HUES6 (cell line): ENCODE measurements around the gene DSC3.
"Not testable (repeated sequence)": the region's sequence is repeated elsewhere in the genome, so short reads cannot be mapped to it uniquely, and the experiment has no call there.

Source experiments
- H3K27ac ChIP-seq: 2 replicates; pipeline ENCODE4 v1.7.0; 2013; ENCODE audit warnings: low read depth, mild to moderate bottlenecking, low read length, inconsistent platforms
- H3K27me3 ChIP-seq: 2 replicates; pipeline ENCODE4 v1.6.1; 2013; ENCODE audit warnings: low read length; ENCODE audit not compliant: control insufficient read depth, insufficient read depth
- H3K36me3 ChIP-seq: 2 replicates; pipeline ENCODE4 v1.6.1; 2013; ENCODE audit warnings: low read length; ENCODE audit not compliant: control insufficient read depth, insufficient read depth
- H3K4me1 ChIP-seq: 2 replicates; pipeline ENCODE4 v1.6.1; 2013; ENCODE audit warnings: low read length; ENCODE audit not compliant: control insufficient read depth, insufficient read depth
- H3K4me3 ChIP-seq: 2 replicates; pipeline ENCODE4 v1.5.1; 2013; ENCODE audit warnings: low read depth, low read length
- H3K9ac ChIP-seq: one replicate; pipeline ENCODE4 v1.6.1; 2013; ENCODE audit warnings: mild to moderate bottlenecking, low read length
- H3K9me3 ChIP-seq: 2 replicates; pipeline ENCODE4 v1.6.1; 2013; ENCODE audit warnings: low read depth, low read length; ENCODE audit not compliant: control insufficient read depth, insufficient read depth

DSC3 gene

DNA sequence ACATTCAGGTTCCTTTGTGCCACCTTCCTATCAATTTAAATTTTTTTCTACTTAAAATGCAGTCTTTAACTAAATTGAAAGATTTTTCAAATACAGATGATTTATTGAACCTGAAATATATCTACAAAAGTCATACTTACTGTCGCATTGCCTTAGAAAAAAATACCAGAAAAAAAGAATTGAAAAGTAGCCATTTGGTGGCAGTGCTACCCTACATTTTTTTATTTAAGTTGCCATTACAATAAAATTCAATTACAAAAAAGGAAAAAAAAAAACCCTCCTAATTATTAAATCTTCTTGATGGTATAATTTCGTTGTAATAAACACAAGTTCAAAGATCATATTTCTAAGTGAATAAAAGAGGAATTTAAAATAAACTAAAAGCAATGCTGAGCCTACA, 43.4 kb downstream of the DSC3 start:
- Histone ChIP-seq H3K27me3 (no peaks in the 10 kb centered on the region), H3K4me1 (peaks cover 15% of the 10 kb centered on the region; the same call in 1 of the 2 replicates), H3K4me3 (no peak overlapping the region), H3K9me3 (no peaks in the 10 kb centered on the region), H3K36me3 (no peaks in the 10 kb centered on the region), H3K27ac (no peak overlapping the region), H3K9ac (no peak overlapping the region)

DNA sequence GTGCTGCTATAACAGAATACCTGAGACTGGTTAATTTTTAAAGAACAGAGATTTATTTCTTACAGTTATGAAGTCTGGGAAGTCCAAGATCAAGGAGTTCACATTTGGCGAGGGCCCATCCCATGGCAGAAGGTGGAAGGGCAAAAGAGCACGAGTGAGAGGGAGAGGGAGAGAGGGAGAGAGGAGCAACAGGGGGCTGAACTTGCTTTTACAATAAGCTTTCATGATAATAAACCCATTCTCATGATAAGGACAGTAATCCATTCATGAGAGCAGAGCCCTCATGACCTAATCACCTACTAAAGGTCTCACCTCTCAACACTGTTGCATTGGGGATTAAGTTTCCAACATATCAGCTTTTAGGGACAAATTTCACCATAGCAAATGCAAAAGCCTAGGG, 45.3 kb downstream of the DSC3 start:
- Histone ChIP-seq H3K27me3 (no peaks in the 10 kb centered on the region), H3K9ac (no peak overlapping the region), H3K9me3 (no peaks in the 10 kb centered on the region), H3K4me3 (no peak overlapping the region), H3K27ac (no peak overlapping the region), H3K4me1 (peaks cover 15% of the 10 kb centered on the region; the same call in 1 of the 2 replicates), H3K36me3 (no peaks in the 10 kb centered on the region)

GRCh38 chr18:30992231-30992630, 50.3 kb downstream of the DSC3 start:
- no peaks in the 10 kb centered on the region for H3K36me3 ChIP-seq
- no peak overlapping the region for H3K9ac ChIP-seq
- no peaks in the 10 kb centered on the region for H3K9me3 ChIP-seq
- no peak overlapping the region for H3K27ac ChIP-seq
- no peak overlapping the region for H3K4me3 ChIP-seq
- H3K4me1 ChIP-seq, result peaks cover 6% of the 10 kb centered on the region; the same call in 1 of the 2 replicates
- no peaks in the 10 kb centered on the region for H3K27me3 ChIP-seq

- H3K4me3 ChIP-seq, result no peak overlapping the region
- H3K9ac ChIP-seq, result no peak overlapping the region
- H3K9me3 ChIP-seq, result no peaks in the 10 kb centered on the region
- no peaks in the 10 kb centered on the region for H3K36me3 ChIP-seq
- H3K27me3 ChIP-seq, result no peaks in the 10 kb centered on the region
- no peak overlapping the region for H3K27ac ChIP-seq
- no peaks in the 10 kb centered on the region for H3K4me1 ChIP-seq
Observed at GRCh38 chr18:30991397-30991796, 51.1 kb downstream of the DSC3 start.

DNA sequence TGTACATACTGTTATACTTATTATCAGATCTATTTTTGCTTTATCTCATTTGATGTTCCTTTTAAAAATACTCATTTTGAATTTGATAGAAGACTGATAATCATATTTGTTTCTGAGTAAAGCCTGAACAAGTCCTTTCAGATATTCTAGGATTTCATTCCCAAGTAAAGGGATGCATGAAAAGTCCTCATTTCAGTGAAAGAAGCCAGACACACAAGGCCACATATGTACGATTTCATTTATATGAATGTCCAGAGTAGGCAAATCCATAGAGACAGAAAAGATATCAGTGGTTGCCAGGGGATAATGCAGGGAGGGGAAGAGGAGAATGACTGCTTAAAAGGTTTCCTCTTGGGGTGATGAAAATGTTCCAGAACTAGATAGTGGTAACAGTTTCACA, 53.4 kb downstream of the DSC3 start:
- H3K4me3 ChIP-seq, result no peak overlapping the region
- H3K4me1 ChIP-seq, result no peaks in the 10 kb centered on the region

GRCh38 chr18:30988440-30988839, 54.1 kb downstream of the DSC3 start:
- H3K27ac ChIP-seq, result no peak overlapping the region
- no peaks in the 10 kb centered on the region for H3K9me3 ChIP-seq
- no peaks in the 10 kb centered on the region for H3K4me1 ChIP-seq
- no peaks in the 10 kb centered on the region for H3K36me3 ChIP-seq
- no peak overlapping the region for H3K4me3 ChIP-seq
- H3K27me3 ChIP-seq, result no peaks in the 10 kb centered on the region
- H3K9ac ChIP-seq, result no peak overlapping the region

More for the DNA sequence above, 53.4 kb downstream of the DSC3 start:
- no peaks in the 10 kb centered on the region for H3K9me3 ChIP-seq
- no peaks in the 10 kb centered on the region for H3K27me3 ChIP-seq
- H3K27ac ChIP-seq, result no peak overlapping the region
- no peak overlapping the region for H3K9ac ChIP-seq
- H3K36me3 ChIP-seq, result no peaks in the 10 kb centered on the region

DNA sequence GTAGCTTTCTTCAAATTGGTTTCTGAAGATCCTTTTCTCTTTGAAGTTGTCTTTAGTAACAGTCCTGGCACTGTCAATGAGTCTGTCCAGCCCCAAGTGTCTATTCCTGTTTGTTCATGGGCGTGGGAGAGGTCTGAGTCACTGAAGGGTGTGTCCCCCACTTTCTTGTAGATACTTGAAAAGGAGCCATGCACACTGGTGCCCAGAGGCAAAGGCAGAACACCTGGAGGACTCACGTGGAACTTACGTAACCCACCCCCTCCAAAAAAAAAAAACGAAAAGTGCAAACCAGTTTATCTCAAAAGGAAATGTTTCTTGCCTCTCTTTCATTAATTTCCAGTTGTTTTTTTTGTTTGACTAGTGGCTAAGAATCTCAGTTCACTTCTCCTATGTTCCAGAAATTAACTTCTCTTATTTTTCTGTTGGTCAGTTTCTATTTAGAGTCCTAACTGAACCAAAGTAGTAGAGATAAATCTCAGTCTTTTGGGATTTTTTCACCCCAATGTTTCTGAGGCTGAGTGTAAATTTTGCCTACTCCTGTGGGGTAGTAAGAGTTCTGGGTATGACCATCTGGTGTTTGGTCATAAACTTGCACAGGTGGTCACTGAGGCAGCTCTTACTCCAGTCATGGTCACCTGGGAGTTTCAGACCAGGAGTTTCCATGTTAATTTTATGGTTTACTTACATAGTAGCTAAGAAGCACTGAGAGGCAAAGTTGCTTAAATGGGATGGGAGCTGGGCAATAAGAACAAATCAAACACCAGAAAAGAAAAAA, 54.9 kb downstream of the DSC3 start:
- Histone ChIP-seq H3K9me3 (no peaks in the 10 kb centered on the region), H3K27me3 (no peaks in the 10 kb centered on the region), H3K4me1 (no peaks in the 10 kb centered on the region), H3K27ac (no peak overlapping the region), H3K9ac (no peak overlapping the region), H3K4me3 (no peak overlapping the region), H3K36me3 (no peaks in the 10 kb centered on the region)

- no peaks in the 10 kb centered on the region for H3K4me1 ChIP-seq
- no peaks in the 10 kb centered on the region for H3K36me3 ChIP-seq
- no peak overlapping the region for H3K4me3 ChIP-seq
- H3K27ac ChIP-seq, result no peak overlapping the region
- no peaks in the 10 kb centered on the region for H3K9me3 ChIP-seq
- no peak overlapping the region for H3K9ac ChIP-seq
- H3K27me3 ChIP-seq, result no peaks in the 10 kb centered on the region
Observed at GRCh38 chr18:30985753-30986152, 56.8 kb downstream of the DSC3 start.

GRCh38 chr18:30982285-30982992, 60.1 kb downstream of the DSC3 start:
- no peaks in the 10 kb centered on the region for H3K27me3 ChIP-seq
- no peak overlapping the region for H3K9ac ChIP-seq
- no peak overlapping the region for H3K27ac ChIP-seq
- no peaks in the 10 kb centered on the region for H3K9me3 ChIP-seq
- no peaks in the 10 kb centered on the region for H3K36me3 ChIP-seq
- H3K4me3 ChIP-seq, result no peak overlapping the region
- H3K4me1 ChIP-seq, result no peaks in the 10 kb centered on the region

DNA sequence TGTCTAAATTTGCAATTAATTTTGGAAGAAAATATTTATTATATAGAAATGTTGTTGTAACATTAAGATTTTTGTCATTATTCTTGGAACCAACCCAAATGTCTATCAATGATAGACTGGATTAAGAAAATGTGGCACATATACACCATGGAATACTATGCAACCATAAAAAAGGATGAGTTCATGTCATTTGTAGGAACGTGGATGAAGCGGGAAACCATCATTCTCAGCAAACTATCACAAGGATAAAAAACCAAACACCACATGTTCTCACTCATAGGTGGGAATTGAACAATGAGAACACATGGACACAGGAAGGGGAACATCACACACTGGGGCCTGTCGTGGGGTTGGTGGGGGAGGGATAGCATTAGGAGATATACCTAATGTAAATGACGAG, 64.5 kb downstream of the DSC3 start:
- H3K27ac ChIP-seq, H3K4me3 ChIP-seq, H3K4me1 ChIP-seq, H3K9ac ChIP-seq, H3K36me3 ChIP-seq, H3K9me3 ChIP-seq, H3K27me3 ChIP-seq: not testable (repeated sequence)

GRCh38 chr18:30971338-30971956, 71.1 kb downstream of the DSC3 start:
- H3K27me3 ChIP-seq, result no peaks in the 10 kb centered on the region
- no peaks in the 10 kb centered on the region for H3K4me1 ChIP-seq
- no peaks in the 10 kb centered on the region for H3K9me3 ChIP-seq

More at GRCh38 chr18:30971338-30971956, 71.1 kb downstream of the DSC3 start:
- H3K9ac ChIP-seq, result no peak overlapping the region
- no peaks in the 10 kb centered on the region for H3K36me3 ChIP-seq
- no peak overlapping the region for H3K27ac ChIP-seq
- H3K4me3 ChIP-seq, result no peak overlapping the region
